Panc1 (cell line): Measurements from ENCODE around the gene ZNF672. TPM values are rescaled to one million over a fixed set of nuclear protein-coding genes. Genes with fewer than 3 reads are reported as not detected.

Source experiments
- ATAC-seq: fragments of 200-7000 bp; cut with Tn5 transposase; 2 replicates; pipeline ENCODE4 v1.9.1; 2020; ENCODE audit warnings: mild to moderate bottlenecking, moderate library complexity
- BruUV-seq: library from RNA; stranded (reverse); fragments of 400-500 nt; replicated peaks from 2 replicates; lab custom pipeline; 2021; lab: Mats Ljungman, UMichigan
- CTCF ChIA-PET: fragments of 300-600 bp; sonication (Branson Sonifier 250); formaldehyde crosslinking; loops from one replicate; lab custom pipeline; 2022; ENCODE audit warnings: antibody characterized with exemption; lab: Charles Lee
- POLR2A ChIA-PET: fragments of 300-600 bp; sonication (Branson Sonifier 250); formaldehyde crosslinking; loops from one replicate; lab custom pipeline; 2022; ENCODE audit warnings: antibody characterized with exemption; lab: Charles Lee
- DNase-seq: peaks from one replicate; pipeline ENCODE4 v3.0.0-alpha.2; 2010; ENCODE audit warnings: low read depth, low spot score
- H3K27ac ChIP-seq: 2 replicates; pipeline ENCODE4 v1.5.1; 2011; ENCODE audit warnings: mild to moderate bottlenecking, low read length, inconsistent platforms
- H3K27me3 ChIP-seq: fragments of 200-500 bp; sonication (Bioruptor generic); 2 replicates; pipeline ENCODE4 v1.6.0; 2014; ENCODE audit warnings: low read length, inconsistent platforms; ENCODE audit not compliant: control insufficient read depth, insufficient read depth
- H3K36me3 ChIP-seq: fragments of 200-500 bp; sonication (Bioruptor generic); 2 replicates; pipeline ENCODE4 v1.5.1; 2014; ENCODE audit warnings: inconsistent platforms, mild to moderate bottlenecking, low read length, moderate library complexity; ENCODE audit not compliant: control insufficient read depth, insufficient read depth
- H3K4me1 ChIP-seq: 2 replicates; pipeline ENCODE4 v1.5.1; 2011; ENCODE audit warnings: inconsistent platforms, mild to moderate bottlenecking, low read length, moderate library complexity; ENCODE audit not compliant: control insufficient read depth, insufficient read depth
- H3K4me3 ChIP-seq, 2 experiments: 2 replicates each; pipeline ENCODE4 v1.5.1; 2011 to 2012; ENCODE audit warnings: low read depth in 2 of 2, low read length in 2 of 2, mild to moderate bottlenecking in 2 of 2, inconsistent platforms in 1 of 2, moderate library complexity in 1 of 2
- H3K9me3 ChIP-seq: fragments of 200-500 bp; sonication (Bioruptor generic); 2 replicates; pipeline ENCODE4 v1.5.1; 2014; ENCODE audit warnings: low read depth, mild to moderate bottlenecking, inconsistent platforms, low read length, moderate library complexity; ENCODE audit not compliant: control insufficient read depth, insufficient read depth
- POLR2AphosphoS5 ChIP-seq: IDR thresholded peaks from 2 replicates; pipeline ENCODE4 v1.6.1; 2012; ENCODE audit warnings: mild to moderate bottlenecking, low read depth, low read length, moderate library complexity
- SIN3A ChIP-seq: IDR thresholded peaks from 2 replicates; pipeline ENCODE4 v1.6.1; 2012; ENCODE audit warnings: low read depth, mild to moderate bottlenecking, low read length, moderate library complexity, borderline replicate concordance; ENCODE audit not compliant: insufficient read depth
- TCF7L2 ChIP-seq: IDR thresholded peaks from 2 replicates; pipeline ENCODE4 v1.6.1; 2011; ENCODE audit warnings: mild to moderate bottlenecking, low read depth, low read length, inconsistent platforms
- in situ Hi-C: cut with HindIII; loops from 2 replicates; pipeline ENCODE4 v1.10.0; 2016; ENCODE audit warnings: low sequenced_read_pairs, low pct_unique_long_range_greater_than_20kb
- intact Hi-C: fragments of 100-400 bp; cut with micrococcal nuclease; formaldehyde crosslinking; loops from one replicate; pipeline ENCODE4 v1.10.0; 2022; ENCODE audit not compliant: unreplicated experiment
- total RNA-seq: library from RNA; stranded (reverse); gene quantifications from one replicate; pipeline ENCODE4 v1.2.1, GENCODE V29; 2021; ENCODE audit not compliant: unreplicated experiment
- TF ChIP-seq, protein P1 (sequence below): fragments of 450-650 bp; IDR thresholded peaks from 2 replicates; pipeline ENCODE4 v1.5.1; 2017; ENCODE audit warnings: mild to moderate bottlenecking
- TF ChIP-seq, protein P2 (sequence below), 2 experiments: IDR thresholded peaks; 2 replicates each; pipeline ENCODE4 v1.6.1; 2011 to 2012; ENCODE audit warnings: low read depth in 2 of 2, control low read depth in 1 of 2, low read length in 1 of 2, mild to moderate bottlenecking in 1 of 2, moderate library complexity in 1 of 2; ENCODE audit not compliant: insufficient read depth in 1 of 2

ZNF672 gene
- total RNA-seq, 1 experiment from 2014 or later, result 36.2 TPM

DNA sequence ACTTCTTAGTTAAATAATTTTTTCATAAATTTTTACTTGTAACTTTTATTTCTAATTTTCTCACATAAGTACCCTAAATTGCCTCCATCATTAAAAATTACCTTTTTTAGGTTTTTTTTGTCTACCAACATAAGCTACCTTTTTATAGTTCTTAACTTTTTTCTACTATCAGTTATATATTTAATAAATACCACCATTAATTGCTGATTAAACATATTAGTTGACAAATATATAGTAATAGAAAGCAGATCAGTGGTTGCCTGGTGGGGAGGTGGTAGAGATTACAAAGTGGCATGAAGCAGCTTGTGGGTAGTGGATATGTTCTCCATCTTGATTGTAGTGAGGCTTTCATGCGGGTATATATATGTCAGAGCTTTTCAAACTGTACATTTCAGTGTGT is 6.2 kb upstream of the ZNF672 start:
- H3K4me3 ChIP-seq, result no peak overlapping the region
- TF ChIP-seq, protein P1, sequence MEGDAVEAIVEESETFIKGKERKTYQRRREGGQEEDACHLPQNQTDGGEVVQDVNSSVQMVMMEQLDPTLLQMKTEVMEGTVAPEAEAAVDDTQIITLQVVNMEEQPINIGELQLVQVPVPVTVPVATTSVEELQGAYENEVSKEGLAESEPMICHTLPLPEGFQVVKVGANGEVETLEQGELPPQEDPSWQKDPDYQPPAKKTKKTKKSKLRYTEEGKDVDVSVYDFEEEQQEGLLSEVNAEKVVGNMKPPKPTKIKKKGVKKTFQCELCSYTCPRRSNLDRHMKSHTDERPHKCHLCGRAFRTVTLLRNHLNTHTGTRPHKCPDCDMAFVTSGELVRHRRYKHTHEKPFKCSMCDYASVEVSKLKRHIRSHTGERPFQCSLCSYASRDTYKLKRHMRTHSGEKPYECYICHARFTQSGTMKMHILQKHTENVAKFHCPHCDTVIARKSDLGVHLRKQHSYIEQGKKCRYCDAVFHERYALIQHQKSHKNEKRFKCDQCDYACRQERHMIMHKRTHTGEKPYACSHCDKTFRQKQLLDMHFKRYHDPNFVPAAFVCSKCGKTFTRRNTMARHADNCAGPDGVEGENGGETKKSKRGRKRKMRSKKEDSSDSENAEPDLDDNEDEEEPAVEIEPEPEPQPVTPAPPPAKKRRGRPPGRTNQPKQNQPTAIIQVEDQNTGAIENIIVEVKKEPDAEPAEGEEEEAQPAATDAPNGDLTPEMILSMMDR, result no peak
- TF ChIP-seq, protein P2, sequence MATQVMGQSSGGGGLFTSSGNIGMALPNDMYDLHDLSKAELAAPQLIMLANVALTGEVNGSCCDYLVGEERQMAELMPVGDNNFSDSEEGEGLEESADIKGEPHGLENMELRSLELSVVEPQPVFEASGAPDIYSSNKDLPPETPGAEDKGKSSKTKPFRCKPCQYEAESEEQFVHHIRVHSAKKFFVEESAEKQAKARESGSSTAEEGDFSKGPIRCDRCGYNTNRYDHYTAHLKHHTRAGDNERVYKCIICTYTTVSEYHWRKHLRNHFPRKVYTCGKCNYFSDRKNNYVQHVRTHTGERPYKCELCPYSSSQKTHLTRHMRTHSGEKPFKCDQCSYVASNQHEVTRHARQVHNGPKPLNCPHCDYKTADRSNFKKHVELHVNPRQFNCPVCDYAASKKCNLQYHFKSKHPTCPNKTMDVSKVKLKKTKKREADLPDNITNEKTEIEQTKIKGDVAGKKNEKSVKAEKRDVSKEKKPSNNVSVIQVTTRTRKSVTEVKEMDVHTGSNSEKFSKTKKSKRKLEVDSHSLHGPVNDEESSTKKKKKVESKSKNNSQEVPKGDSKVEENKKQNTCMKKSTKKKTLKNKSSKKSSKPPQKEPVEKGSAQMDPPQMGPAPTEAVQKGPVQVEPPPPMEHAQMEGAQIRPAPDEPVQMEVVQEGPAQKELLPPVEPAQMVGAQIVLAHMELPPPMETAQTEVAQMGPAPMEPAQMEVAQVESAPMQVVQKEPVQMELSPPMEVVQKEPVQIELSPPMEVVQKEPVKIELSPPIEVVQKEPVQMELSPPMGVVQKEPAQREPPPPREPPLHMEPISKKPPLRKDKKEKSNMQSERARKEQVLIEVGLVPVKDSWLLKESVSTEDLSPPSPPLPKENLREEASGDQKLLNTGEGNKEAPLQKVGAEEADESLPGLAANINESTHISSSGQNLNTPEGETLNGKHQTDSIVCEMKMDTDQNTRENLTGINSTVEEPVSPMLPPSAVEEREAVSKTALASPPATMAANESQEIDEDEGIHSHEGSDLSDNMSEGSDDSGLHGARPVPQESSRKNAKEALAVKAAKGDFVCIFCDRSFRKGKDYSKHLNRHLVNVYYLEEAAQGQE (IDR thresholded peaks at IDR 0.05; ENCODE audit: insufficient read depth in 1 of 2, low read depth in 2 of 2, low read length in 1 of 2), result no peak
- TF ChIP-seq TCF7L2 (no peak), SIN3A (no peak), POLR2AphosphoS5 (no peak)
- ChIA-PET CTCF (no interaction called here), POLR2A (no interaction called here)
- H3K27me3 ChIP-seq, result peaks cover 2% of the 10 kb centered on the region; the same call in 1 of the 2 replicates
- H3K4me1 ChIP-seq, result 0 out of 2 replicates have a peak, but pooled peaks cover 3% of the 10 kb centered on the region
- H3K9me3 ChIP-seq, result no peaks in the 10 kb centered on the region
- no peak overlapping the region for H3K27ac ChIP-seq
- DNase-seq, result no peak
- intact Hi-C loops (no loop called here), in situ Hi-C loops (no loop called here)
- no peaks in the 10 kb centered on the region for H3K36me3 ChIP-seq
- no peak for ATAC-seq
- no TSS peak for BruUV-seq

DNA sequence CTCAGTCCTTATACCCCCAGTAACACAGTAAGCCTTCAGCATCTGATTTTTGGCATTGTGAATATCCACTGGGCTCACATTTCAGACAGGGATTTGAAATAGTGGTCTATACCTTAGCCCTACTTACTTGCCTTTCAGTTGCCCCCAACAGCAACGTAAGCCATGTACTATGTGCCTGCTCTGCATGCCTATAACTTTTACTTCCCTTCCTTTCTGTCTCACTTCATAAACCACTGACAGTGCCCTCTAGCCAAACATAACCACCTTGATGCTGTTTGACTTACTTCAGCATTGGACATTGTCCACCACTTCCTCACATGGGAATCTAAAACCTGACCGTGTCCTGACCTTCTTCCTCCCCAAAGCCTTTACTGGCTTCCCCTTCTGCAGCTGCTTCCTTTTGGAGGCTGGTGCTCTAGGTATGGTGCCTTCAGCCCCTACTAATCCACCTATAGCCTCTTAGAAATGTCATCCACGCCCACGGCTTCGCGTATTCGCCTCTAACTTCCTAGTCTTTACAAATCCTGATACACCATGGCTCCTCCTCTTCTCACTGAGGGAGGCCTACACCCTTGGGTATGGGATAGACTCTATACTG is 3.6 kb upstream of the ZNF672 start:
- ChIA-PET POLR2A (no interaction called here), CTCF (no interaction called here)
- Histone ChIP-seq H3K36me3 (no peaks in the 10 kb centered on the region; the same call in 1 of the 2 replicates), H3K4me3 (no peak overlapping the region), H3K9me3 (no peaks in the 10 kb centered on the region), H3K4me1 (peaks cover 4% of the 10 kb centered on the region; the same call in 1 of the 2 replicates), H3K27ac (no peak overlapping the region), H3K27me3 (peaks cover 2% of the 10 kb centered on the region; the same call in 1 of the 2 replicates)
- in situ Hi-C loops (no loop called here), intact Hi-C loops (no loop called here)
- no peak for DNase-seq
- ATAC-seq, result no peak
- TF ChIP-seq TCF7L2, result no peak
- TF ChIP-seq SIN3A, result no peak
- TF ChIP-seq POLR2AphosphoS5, result no peak
- TF ChIP-seq, protein P1, result no peak
- TF ChIP-seq, protein P2 (IDR thresholded peaks at IDR 0.05; ENCODE audit: insufficient read depth in 1 of 2, low read depth in 2 of 2, low read length in 1 of 2), result no peak
- no TSS peak for BruUV-seq
